Posterior cingulate gyrus (tissue), 11 donors: ENCODE measurements around the gene SORT1.
A peak's percentile ranks its signal among the peaks of the same experiment; 100 is the strongest.
"Not testable (repeated sequence)": the region's sequence is repeated elsewhere in the genome, so short reads cannot be mapped to it uniquely, and the experiment has no call there.

Source experiments
- DNase-seq, 10 donors: peaks; one replicate each; pipeline versions ENCODE4 v3.0.0 to v3.0.0-alpha.2; 2020 to 2021; ENCODE audit warnings: mixed read lengths in 3 of 10
- intact Hi-C: fragments of 100-400 bp; cut with DNase I; formaldehyde crosslinking; loops from one replicate; pipeline ENCODE4 v1.15.1; 2023

Gene SORT1

DNA sequence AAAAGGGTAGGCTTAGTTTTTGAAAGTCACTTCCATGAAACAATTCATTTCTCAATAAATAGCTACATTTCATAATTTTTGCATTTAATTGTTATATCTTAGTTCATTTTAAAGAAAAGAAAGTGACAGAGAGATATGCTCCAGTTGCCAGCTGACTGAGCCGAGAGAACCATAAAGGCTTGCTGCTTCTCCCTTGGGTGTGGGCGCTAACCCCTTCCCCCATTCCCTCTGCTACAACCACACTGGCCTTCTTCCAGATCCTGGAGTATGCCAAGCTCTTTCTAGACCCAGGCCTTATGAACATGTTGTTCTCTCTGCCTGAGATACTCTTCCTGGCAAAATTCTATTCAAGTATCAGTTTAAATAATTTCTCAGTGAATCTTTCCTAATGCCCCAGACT is 12.3 kb downstream of the SORT1 start:
- intact Hi-C loops = no loop called here
- peak in 7 of 10 donors; percentile 42 to 91 (median 52) for DNase-seq

- DNase-seq = peak in 1 of 10 donors; percentile 13
- intact Hi-C loops = no loop called here
Measured at GRCh38 chr1:109383854-109384253, 13.9 kb downstream of the SORT1 start.

GRCh38 chr1:109383087-109383779 is 14.5 kb downstream of the SORT1 start:
- intact Hi-C loops = no loop called here
- DNase-seq = no peak

GRCh38 chr1:109381573-109381972 is 16.1 kb downstream of the SORT1 start:
- no peak for DNase-seq
- intact Hi-C loops = no loop called here

DNA sequence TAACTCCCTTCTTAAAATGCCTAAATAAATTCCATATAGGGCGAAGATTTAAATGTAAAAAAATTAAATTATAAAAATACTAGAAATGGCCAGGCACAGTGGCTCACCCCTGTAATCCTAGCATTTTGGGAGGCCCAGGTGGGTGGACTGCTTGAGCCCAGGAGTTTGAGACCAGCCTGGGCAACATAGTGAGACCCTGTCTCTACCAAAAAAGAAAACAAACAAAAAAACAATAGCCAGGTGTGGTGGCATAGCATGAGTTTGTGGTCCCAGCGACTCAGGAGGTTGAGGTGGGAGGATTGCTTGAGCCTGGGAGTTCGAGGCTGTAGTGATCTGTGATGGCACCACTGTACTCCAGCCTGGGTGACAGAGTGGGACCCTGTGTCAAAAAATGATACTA is 17.8 kb downstream of the SORT1 start:
- intact Hi-C loops = no loop called here
- no peak for DNase-seq

GRCh38 chr1:109379422-109379821 is 18.3 kb downstream of the SORT1 start:
- no peak for DNase-seq
- intact Hi-C loops = no loop called here

DNA sequence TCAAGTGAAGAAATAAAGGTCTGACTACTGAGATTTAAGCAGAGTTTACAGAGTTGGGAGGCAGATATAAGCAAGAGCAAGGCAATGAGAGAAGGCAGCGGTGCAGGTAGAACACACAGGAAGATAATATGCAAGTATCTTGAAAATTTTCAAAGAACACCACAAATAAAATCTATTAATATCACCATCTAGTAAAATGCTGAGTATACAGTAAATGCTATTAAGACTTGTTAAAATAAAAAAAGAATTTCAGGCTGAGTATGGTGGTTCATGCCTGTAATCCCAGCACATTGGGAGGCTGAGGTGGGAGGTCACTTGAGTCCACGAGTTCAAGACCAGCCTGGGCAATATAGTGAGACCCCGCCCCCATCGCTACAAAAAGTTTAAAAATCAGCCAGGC is 20.0 kb downstream of the SORT1 start:
- intact Hi-C loops = no loop called here
- DNase-seq = no peak

GRCh38 chr1:109373696-109374095 is 24.0 kb downstream of the SORT1 start:
- intact Hi-C loops = not testable (repeated sequence)

DNA sequence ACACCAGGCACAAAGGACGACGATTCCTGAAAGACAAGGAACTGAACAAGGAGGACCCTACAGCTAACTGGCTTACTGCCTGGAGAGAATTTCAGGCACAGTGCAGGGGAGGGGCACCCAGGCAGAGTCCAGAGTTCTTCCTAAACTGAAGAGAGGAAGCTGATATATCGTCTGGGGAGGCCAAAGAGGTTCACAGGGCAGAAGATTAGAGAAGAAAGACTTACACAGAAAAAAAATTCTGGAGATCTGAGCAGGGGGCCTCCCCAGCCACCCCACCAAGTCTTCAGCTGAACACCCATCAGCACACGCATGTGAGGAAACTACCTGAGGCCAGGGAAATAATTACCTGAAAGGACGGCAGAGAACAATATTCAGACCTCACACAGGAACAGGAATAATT is 24.6 kb downstream of the SORT1 start:
- DNase-seq = no peak
- intact Hi-C loops = no loop called here

More at GRCh38 chr1:109373696-109374095, 24.0 kb downstream of the SORT1 start:
- not testable (repeated sequence) for DNase-seq

DNA sequence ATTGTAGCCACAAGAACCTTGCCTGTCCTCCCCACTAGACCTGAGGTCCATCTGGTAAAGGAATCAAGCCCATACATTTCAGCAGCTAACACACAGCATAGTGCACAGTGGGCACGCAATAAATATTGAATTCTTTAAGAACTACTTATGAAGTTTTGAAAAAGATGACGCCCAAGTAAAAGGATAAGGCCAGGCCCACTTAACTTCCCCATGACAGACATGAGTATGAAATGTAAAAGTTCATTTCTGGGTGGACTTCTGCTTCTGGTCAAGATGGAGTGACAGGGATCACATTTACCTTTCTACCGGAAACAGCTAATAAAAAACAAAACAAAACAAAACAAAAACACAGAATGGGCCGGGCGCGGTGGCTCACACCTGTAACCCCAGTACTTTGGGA is 25.4 kb downstream of the SORT1 start:
- no peak for DNase-seq
- intact Hi-C loops = no loop called here

- no peak for DNase-seq
- intact Hi-C loops = no loop called here
Measured at GRCh38 chr1:109371341-109371739, 26.4 kb downstream of the SORT1 start.

GRCh38 chr1:109370712-109371340 is 26.9 kb downstream of the SORT1 start:
- no peak for DNase-seq
- intact Hi-C loops = no loop called here

- DNase-seq = no peak
Measured at GRCh38 chr1:109369167-109369746, 28.5 kb downstream of the SORT1 start.

GRCh38 chr1:109368464-109368863 is 29.3 kb downstream of the SORT1 start:
- intact Hi-C loops = no loop called here
- DNase-seq = no peak

More at GRCh38 chr1:109369167-109369746, 28.5 kb downstream of the SORT1 start:
- intact Hi-C loops = no loop called here

GRCh38 chr1:109367626-109368025 is 30.1 kb downstream of the SORT1 start:
- intact Hi-C loops = no loop called here
- no peak for DNase-seq

- intact Hi-C loops = no loop called here
- no peak for DNase-seq
Measured at GRCh38 chr1:109365642-109366204, 32.0 kb downstream of the SORT1 start.

GRCh38 chr1:109361649-109362048 is 36.1 kb downstream of the SORT1 start:
- intact Hi-C loops = no loop called here
- no peak for DNase-seq

GRCh38 chr1:109361069-109361468 is 36.6 kb downstream of the SORT1 start:
- no peak for DNase-seq

DNA sequence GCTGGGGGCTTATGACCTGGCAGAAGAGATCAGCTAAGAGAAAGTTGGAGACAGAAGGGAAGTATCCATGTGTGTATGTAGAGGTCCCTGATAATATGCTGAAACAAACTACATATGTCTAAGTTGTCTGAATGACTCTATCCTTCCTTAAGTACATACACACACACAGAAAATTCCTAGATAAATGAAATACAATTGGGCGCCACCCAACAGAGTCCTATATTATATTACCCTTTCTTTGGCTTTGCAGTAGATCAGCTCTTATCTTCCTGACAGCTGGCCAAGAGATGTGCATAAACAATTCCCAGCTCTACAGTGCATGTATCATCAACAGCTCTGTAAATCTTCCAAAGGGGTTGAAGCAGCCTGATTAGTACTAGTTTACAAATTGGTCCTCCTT is 40.1 kb downstream of the SORT1 start:
- intact Hi-C loops = no loop called here
- no peak for DNase-seq

More at GRCh38 chr1:109361069-109361468, 36.6 kb downstream of the SORT1 start:
- intact Hi-C loops = no loop called here

DNA sequence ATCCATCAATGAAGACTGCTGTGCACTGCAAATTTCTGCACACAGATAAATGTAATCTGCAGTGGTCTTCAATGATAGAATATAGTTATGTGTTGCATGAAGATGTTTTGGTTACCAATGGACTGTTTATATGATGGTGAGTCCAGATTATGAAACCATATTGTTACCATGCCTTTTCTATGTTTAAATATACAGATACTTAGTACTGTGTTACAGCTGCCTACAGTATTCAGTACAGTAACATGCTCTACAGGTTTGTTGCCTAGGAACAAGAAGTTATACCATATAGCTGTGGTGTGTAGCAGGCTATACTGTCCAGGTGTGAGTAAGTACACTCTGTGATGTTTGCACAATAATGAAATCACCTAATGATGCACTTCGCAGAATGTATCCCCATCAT is 40.8 kb downstream of the SORT1 start:
- no peak for DNase-seq
- intact Hi-C loops = no loop called here

DNA sequence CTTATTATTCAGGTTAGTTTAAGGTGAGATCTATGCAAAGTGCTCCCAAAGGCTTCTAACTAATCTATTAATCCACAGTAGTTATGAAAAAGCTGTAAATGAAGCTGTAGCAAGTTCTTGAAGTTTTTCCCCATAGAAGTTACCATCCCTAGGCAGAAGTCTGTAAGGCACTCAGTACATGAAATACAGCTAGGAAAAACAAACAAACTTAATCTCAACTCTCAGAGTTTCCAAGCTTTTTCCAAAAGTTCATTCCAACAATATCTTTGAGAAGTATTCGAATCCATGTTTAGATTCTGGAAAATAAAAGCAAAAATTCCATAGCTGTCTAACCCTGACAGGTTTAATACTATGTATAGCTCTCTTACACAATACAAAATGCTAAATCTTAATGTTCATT is 41.2 kb downstream of the SORT1 start:
- DNase-seq = no peak
- intact Hi-C loops = no loop called here

DNA sequence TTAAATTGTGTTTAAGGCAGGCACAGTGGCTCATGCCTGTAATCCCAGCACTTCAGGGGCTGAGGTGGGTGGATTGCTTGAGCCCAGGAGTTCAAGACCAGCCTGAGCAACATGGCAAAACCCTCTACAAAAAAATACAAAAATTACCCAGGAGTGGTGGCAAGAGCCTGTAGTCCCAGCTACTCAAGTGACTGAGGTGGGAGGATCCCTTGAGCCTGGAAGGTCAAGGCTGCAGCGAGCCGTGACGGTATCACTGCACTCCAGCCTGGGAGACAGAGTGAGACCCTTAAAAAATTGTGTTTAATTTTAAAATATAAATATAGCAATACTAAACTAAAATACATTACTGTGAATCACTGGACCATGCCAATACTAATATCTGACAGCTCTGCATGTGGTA is 42.8 kb downstream of the SORT1 start:
- intact Hi-C loops = no loop called here
- DNase-seq = no peak
